ENCODE data around the gene HACD2. TPM values are rescaled to one million over a fixed set of nuclear protein-coding genes. Genes with fewer than 3 reads are reported as not detected.

HACD2 gene
- polyA plus RNA-seq, 2 donors: 12.0 to 17.1 TPM

DNA sequence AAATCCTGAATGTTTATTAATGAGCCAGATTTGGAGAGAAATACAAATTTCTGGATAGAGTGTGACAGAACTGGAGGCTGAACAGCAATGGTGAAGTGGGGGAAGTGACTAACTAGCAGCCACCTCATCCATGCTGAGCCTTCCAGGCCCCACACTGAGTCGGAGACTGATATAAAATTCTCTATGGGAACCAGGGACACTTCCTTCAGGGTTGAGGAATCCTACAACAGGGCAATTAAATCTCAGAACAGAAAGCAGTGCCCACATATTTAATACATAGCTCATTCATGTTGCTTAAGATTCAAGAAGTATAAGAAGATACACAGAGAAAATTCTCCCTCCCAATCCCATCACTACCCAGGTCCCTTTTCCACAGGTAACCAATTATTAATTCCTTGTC lies 49.3 kb downstream of the HACD2 start:
- Histone ChIP-seq H3K27ac (ENCODE audit: low read depth in 2 of 2, low read length in 1 of 2) (no peak overlapping the region), H3K9me3 (ENCODE audit: control insufficient read depth in 2 of 2, insufficient read depth in 1 of 2, low read depth in 1 of 2, low read length in 1 of 2) (no peaks in the 10 kb centered on the region), H3K4me3 (ENCODE audit: low read depth in 1 of 2, low read length in 2 of 2) (no peak overlapping the region), H3K4me1 (ENCODE audit: control insufficient read depth in 2 of 2, insufficient read depth in 2 of 2, low read length in 1 of 2) (no peaks in the 10 kb centered on the region), H3K27me3 (ENCODE audit: control insufficient read depth in 1 of 2, insufficient read depth in 2 of 2, low read length in 2 of 2) (no peaks in the 10 kb centered on the region), H3K36me3 (ENCODE audit: control insufficient read depth in 2 of 2, insufficient read depth in 2 of 2, low read length in 1 of 2) (no peaks in the 10 kb centered on the region)
- WGBS, 2 donors: 90 to 96% methylated on average over 1 of the region's 1 CpG

DNA sequence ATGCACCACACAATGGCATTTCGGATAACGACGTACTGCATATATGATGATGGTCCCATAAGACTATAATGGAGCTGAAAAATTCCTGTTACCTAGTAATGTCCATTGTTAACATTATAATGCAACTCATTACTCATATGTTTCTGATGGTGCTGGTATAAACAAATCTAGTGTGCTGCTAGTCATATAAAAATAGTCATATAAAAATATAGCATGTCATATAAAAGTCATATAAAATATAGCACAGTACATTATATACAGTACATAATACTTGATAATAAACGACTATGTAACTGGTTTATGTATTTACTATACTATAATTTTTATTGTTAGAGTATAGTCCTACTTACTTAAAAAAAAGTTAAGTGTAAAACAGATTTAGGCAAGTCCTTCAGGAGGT lies 50.6 kb downstream of the HACD2 start:
- no peaks in the 10 kb centered on the region for H3K27me3 ChIP-seq (ENCODE audit: control insufficient read depth in 1 of 2, insufficient read depth in 2 of 2, low read length in 2 of 2)
- no peaks in the 10 kb centered on the region for H3K4me1 ChIP-seq (ENCODE audit: control insufficient read depth in 2 of 2, insufficient read depth in 2 of 2, low read length in 1 of 2)
- H3K27ac ChIP-seq (ENCODE audit: low read depth in 2 of 2, low read length in 1 of 2): no peak overlapping the region
- no peaks in the 10 kb centered on the region for H3K36me3 ChIP-seq (ENCODE audit: control insufficient read depth in 2 of 2, insufficient read depth in 2 of 2, low read length in 1 of 2)
- no peaks in the 10 kb centered on the region for H3K9me3 ChIP-seq (ENCODE audit: control insufficient read depth in 2 of 2, insufficient read depth in 1 of 2, low read depth in 1 of 2, low read length in 1 of 2)
- H3K4me3 ChIP-seq (ENCODE audit: low read depth in 1 of 2, low read length in 2 of 2): no peak overlapping the region
- 81 to 86% methylated on average over 4 of the region's 4 CpGs for whole genome bisulfite sequencing, 2 donors

DNA sequence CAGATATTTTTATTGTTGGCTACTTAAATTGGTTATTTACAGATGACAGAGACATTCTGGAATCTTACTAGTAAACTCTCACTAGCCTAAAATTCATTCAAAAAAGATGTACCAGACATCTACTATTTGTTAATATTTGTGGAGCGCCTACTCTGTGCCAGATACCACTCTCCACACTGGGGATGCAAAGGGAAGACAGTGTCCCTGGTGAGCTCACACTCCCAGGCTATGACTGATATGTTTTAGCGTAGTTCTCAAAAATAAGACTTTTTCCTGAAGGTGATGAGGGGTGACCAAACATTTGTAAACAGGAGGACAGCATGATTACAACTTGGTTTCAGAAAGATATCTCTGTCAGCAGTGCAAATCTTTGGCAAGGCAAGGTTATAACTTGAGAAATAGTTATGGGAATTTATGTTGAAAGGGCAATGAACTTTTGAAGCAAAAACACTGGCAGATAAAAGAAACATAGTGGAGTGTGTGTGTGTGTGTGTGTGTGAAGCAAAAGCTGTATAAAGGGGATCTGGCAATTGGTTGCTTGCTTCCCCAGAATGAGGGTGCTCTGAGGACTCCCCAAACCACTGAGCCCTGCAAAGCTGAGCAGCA lies 51.2 kb downstream of the HACD2 start:
- Histone ChIP-seq H3K4me1 (ENCODE audit: control insufficient read depth in 2 of 2, insufficient read depth in 2 of 2, low read length in 1 of 2) (no peaks in the 10 kb centered on the region), H3K27me3 (ENCODE audit: control insufficient read depth in 1 of 2, insufficient read depth in 2 of 2, low read length in 2 of 2) (no peaks in the 10 kb centered on the region), H3K4me3 (ENCODE audit: low read depth in 1 of 2, low read length in 2 of 2) (no peak overlapping the region), H3K9me3 (ENCODE audit: control insufficient read depth in 2 of 2, insufficient read depth in 1 of 2, low read depth in 1 of 2, low read length in 1 of 2) (no peaks in the 10 kb centered on the region), H3K36me3 (ENCODE audit: control insufficient read depth in 2 of 2, insufficient read depth in 2 of 2, low read length in 1 of 2) (no peaks in the 10 kb centered on the region), H3K27ac (ENCODE audit: low read depth in 2 of 2, low read length in 1 of 2) (no peak overlapping the region)
- WGBS, 2 donors: 87 to 92% methylated on average over 2 of the region's 2 CpGs

DNA sequence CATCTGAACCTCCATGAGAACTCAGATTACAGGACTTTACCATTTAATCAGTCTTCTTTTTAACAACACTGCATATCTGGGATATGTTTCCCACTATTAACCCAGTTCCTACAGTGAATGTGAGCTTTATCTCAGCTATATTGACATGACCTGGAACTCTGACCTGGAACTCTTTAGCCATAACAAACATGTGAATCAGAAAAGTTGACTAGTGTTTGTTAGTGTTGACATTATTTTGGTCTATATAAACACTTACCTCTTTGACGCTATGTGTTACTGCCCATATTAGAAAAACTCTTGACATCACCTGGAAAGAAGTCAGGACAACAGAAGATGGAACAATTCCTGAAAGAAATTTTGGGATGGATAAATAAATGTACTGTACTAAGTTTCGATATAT lies 56.7 kb downstream of the HACD2 start:
- 90 to 95% methylated on average over 2 of the region's 2 CpGs for WGBS, 2 donors
- H3K27me3 ChIP-seq (ENCODE audit: control insufficient read depth in 1 of 2, insufficient read depth in 2 of 2, low read length in 2 of 2): no peaks in the 10 kb centered on the region

GRCh38 chr3:123527046-123527445 lies 57.8 kb downstream of the HACD2 start:
- no peaks in the 10 kb centered on the region for H3K4me1 ChIP-seq (ENCODE audit: control insufficient read depth in 2 of 2, insufficient read depth in 2 of 2, low read length in 1 of 2)
- H3K36me3 ChIP-seq (ENCODE audit: control insufficient read depth in 2 of 2, insufficient read depth in 2 of 2, low read length in 1 of 2): peaks cover 0 to 8% of the 10 kb centered on the region in 2 donors
- WGBS, 2 donors: 72 to 84% methylated on average over 3 of the region's 3 CpGs
- no peaks in the 10 kb centered on the region for H3K27me3 ChIP-seq (ENCODE audit: control insufficient read depth in 1 of 2, insufficient read depth in 2 of 2, low read length in 2 of 2)
- no peak overlapping the region for H3K4me3 ChIP-seq (ENCODE audit: low read depth in 1 of 2, low read length in 2 of 2)
- no peaks in the 10 kb centered on the region for H3K9me3 ChIP-seq (ENCODE audit: control insufficient read depth in 2 of 2, insufficient read depth in 1 of 2, low read depth in 1 of 2, low read length in 1 of 2)
- H3K27ac ChIP-seq (ENCODE audit: low read depth in 2 of 2, low read length in 1 of 2): no peak overlapping the region

More for the DNA sequence above, 56.7 kb downstream of the HACD2 start:
- Histone ChIP-seq H3K4me3 (ENCODE audit: low read depth in 1 of 2, low read length in 2 of 2) (no peak overlapping the region), H3K36me3 (ENCODE audit: control insufficient read depth in 2 of 2, insufficient read depth in 2 of 2, low read length in 1 of 2) (peaks cover 0 to 3% of the 10 kb centered on the region in 2 donors), H3K4me1 (ENCODE audit: control insufficient read depth in 2 of 2, insufficient read depth in 2 of 2, low read length in 1 of 2) (no peaks in the 10 kb centered on the region), H3K27ac (ENCODE audit: low read depth in 2 of 2, low read length in 1 of 2) (no peak overlapping the region), H3K9me3 (ENCODE audit: control insufficient read depth in 2 of 2, insufficient read depth in 1 of 2, low read depth in 1 of 2, low read length in 1 of 2) (no peaks in the 10 kb centered on the region)

DNA sequence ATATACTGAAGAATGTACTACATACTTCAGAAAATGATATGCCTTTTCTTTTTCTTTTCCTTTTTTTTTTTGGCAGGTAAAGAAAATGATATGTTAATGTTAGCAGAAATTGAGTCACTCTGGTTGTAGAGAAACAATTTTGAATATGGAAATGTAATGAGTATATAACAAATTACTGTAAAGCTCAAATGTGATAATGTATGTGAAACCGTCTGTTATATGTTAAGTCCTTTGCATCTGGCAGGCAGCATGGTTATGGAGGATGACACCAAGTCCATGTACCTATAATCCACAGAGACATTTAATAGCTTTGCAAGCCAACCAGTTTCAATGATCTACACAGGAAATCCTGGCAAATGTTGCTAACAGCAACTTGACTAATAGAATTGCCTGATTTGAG lies 58.4 kb downstream of the HACD2 start:
- 93 to 98% methylated on average over 1 of the region's 1 CpG for WGBS, 2 donors
- Histone ChIP-seq H3K27me3 (ENCODE audit: control insufficient read depth in 1 of 2, insufficient read depth in 2 of 2, low read length in 2 of 2) (no peaks in the 10 kb centered on the region), H3K27ac (ENCODE audit: low read depth in 2 of 2, low read length in 1 of 2) (no peak overlapping the region), H3K36me3 (ENCODE audit: control insufficient read depth in 2 of 2, insufficient read depth in 2 of 2, low read length in 1 of 2) (peaks cover 0 to 8% of the 10 kb centered on the region in 2 donors), H3K4me1 (ENCODE audit: control insufficient read depth in 2 of 2, insufficient read depth in 2 of 2, low read length in 1 of 2) (no peaks in the 10 kb centered on the region), H3K9me3 (ENCODE audit: control insufficient read depth in 2 of 2, insufficient read depth in 1 of 2, low read depth in 1 of 2, low read length in 1 of 2) (no peaks in the 10 kb centered on the region), H3K4me3 (ENCODE audit: low read depth in 1 of 2, low read length in 2 of 2) (no peak overlapping the region)

DNA sequence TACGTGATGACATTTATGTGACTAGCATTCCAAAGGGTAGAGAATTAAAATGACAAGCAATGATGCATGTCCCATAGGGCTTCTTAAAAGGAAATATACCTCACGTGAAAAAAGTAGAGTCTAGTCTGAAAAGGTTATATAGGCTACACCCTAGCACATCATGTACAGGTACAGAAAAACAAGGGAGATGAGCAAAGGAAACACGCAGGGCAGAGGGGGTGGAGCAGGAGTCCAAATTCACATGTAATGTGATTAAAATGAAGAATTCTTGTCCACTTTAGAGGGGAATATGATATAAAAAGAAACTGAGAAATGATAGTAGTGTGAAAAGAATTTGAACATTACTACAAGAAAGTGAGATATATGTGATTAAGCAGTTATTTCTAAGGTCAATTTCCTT lies 59.4 kb downstream of the HACD2 start:
- Histone ChIP-seq H3K9me3 (ENCODE audit: control insufficient read depth in 2 of 2, insufficient read depth in 1 of 2, low read depth in 1 of 2, low read length in 1 of 2) (no peaks in the 10 kb centered on the region), H3K27me3 (ENCODE audit: control insufficient read depth in 1 of 2, insufficient read depth in 2 of 2, low read length in 2 of 2) (no peaks in the 10 kb centered on the region)
- WGBS, 2 donors: 90 to 91% methylated on average over 3 of the region's 3 CpGs

DNA sequence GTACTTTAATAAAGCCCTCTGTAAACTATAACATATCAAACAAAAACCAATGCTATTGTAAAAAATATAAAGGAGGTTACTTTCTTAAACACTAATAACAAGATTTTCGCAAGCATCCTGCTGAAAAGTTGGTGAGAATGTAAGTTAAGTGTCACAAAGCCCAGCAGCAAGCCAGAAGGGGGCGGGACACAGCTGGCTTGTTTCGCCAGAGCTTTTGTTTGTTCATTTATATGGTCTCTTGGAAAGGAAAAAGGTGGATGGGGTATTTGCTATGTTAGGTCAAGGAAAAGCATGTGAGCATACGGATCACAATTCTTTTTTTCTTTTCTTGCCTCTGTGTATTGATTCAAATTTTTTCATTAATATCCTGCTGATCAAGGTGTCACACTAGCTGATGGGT lies 59.9 kb downstream of the HACD2 start:
- Histone ChIP-seq H3K4me3 (ENCODE audit: low read depth in 1 of 2, low read length in 2 of 2) (no peak overlapping the region), H3K36me3 (ENCODE audit: control insufficient read depth in 2 of 2, insufficient read depth in 2 of 2, low read length in 1 of 2) (peaks cover 0 to 8% of the 10 kb centered on the region in 2 donors), H3K27ac (ENCODE audit: low read depth in 2 of 2, low read length in 1 of 2) (no peak overlapping the region), H3K4me1 (ENCODE audit: control insufficient read depth in 2 of 2, insufficient read depth in 2 of 2, low read length in 1 of 2) (no peaks in the 10 kb centered on the region), H3K9me3 (ENCODE audit: control insufficient read depth in 2 of 2, insufficient read depth in 1 of 2, low read depth in 1 of 2, low read length in 1 of 2) (no peaks in the 10 kb centered on the region), H3K27me3 (ENCODE audit: control insufficient read depth in 1 of 2, insufficient read depth in 2 of 2, low read length in 2 of 2) (no peaks in the 10 kb centered on the region)
- WGBS, 2 donors: 85 to 92% methylated on average over 4 of the region's 4 CpGs

More for the DNA sequence above, 59.4 kb downstream of the HACD2 start:
- Histone ChIP-seq H3K4me1 (ENCODE audit: control insufficient read depth in 2 of 2, insufficient read depth in 2 of 2, low read length in 1 of 2) (no peaks in the 10 kb centered on the region), H3K4me3 (ENCODE audit: low read depth in 1 of 2, low read length in 2 of 2) (no peak overlapping the region), H3K27ac (ENCODE audit: low read depth in 2 of 2, low read length in 1 of 2) (no peak overlapping the region), H3K36me3 (ENCODE audit: control insufficient read depth in 2 of 2, insufficient read depth in 2 of 2, low read length in 1 of 2) (peaks cover 0 to 8% of the 10 kb centered on the region in 2 donors)

GRCh38 chr3:123523023-123523412 lies 61.8 kb downstream of the HACD2 start:
- 79 to 81% methylated on average over 11 of the region's 11 CpGs for WGBS, 2 donors
- Histone ChIP-seq H3K27ac (ENCODE audit: low read depth in 2 of 2, low read length in 1 of 2) (no peak overlapping the region), H3K4me3 (ENCODE audit: low read depth in 1 of 2, low read length in 2 of 2) (no peak overlapping the region)

DNA sequence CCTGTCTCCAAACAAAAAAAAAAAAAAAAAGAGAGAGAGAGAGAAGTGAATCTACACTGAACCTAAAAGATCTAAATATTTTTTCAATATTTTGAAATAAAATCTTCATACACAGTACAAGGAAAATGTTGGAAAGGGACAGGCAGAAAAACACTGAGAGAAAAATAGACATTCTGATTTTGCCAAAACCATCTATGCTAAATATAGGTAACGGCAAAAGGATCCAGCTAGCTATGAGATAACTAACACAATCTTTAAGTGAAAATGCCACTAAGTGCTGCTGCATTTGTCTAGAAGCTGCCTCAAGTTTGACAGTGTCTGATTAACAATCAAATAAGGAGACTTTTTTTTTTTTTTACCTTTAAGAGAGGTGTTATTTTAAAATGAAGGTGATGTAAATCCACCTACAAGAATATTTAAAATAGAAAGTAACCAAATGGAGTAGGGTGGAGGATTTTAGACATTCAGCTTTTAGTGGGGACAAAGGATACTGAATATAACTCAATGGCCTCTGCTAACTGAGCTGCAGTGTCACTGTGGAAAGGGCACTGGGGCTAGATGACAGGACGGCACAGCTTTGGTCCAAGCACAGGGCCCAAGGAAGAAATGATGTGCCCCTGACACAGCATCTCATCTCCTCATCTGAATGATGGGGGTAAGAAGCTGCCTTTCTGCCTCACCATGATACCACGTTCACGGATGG lies 62.4 kb downstream of the HACD2 start:
- 87 to 95% methylated on average over 4 of the region's 4 CpGs for WGBS, 2 donors
- H3K4me3 ChIP-seq (ENCODE audit: low read depth in 1 of 2, low read length in 2 of 2): no peak overlapping the region

More at GRCh38 chr3:123523023-123523412, 61.8 kb downstream of the HACD2 start:
- no peaks in the 10 kb centered on the region for H3K4me1 ChIP-seq (ENCODE audit: control insufficient read depth in 2 of 2, insufficient read depth in 2 of 2, low read length in 1 of 2)
- H3K27me3 ChIP-seq (ENCODE audit: control insufficient read depth in 1 of 2, insufficient read depth in 2 of 2, low read length in 2 of 2): no peaks in the 10 kb centered on the region
- no peaks in the 10 kb centered on the region for H3K9me3 ChIP-seq (ENCODE audit: control insufficient read depth in 2 of 2, insufficient read depth in 1 of 2, low read depth in 1 of 2, low read length in 1 of 2)
- peaks cover 0 to 8% of the 10 kb centered on the region in 2 donors for H3K36me3 ChIP-seq (ENCODE audit: control insufficient read depth in 2 of 2, insufficient read depth in 2 of 2, low read length in 1 of 2)

More for the DNA sequence above, 62.4 kb downstream of the HACD2 start:
- no peak overlapping the region for H3K27ac ChIP-seq (ENCODE audit: low read depth in 2 of 2, low read length in 1 of 2)
- no peaks in the 10 kb centered on the region for H3K4me1 ChIP-seq (ENCODE audit: control insufficient read depth in 2 of 2, insufficient read depth in 2 of 2, low read length in 1 of 2)
- H3K27me3 ChIP-seq (ENCODE audit: control insufficient read depth in 1 of 2, insufficient read depth in 2 of 2, low read length in 2 of 2): no peaks in the 10 kb centered on the region
- H3K36me3 ChIP-seq (ENCODE audit: control insufficient read depth in 2 of 2, insufficient read depth in 2 of 2, low read length in 1 of 2): peaks cover 0 to 8% of the 10 kb centered on the region in 2 donors
- H3K9me3 ChIP-seq (ENCODE audit: control insufficient read depth in 2 of 2, insufficient read depth in 1 of 2, low read depth in 1 of 2, low read length in 1 of 2): no peaks in the 10 kb centered on the region

Data from esophagus (tissue), 2 donors.